22Rv1 (cell line): ENCODE measurements around the gene PACRG.

Experiments used
- H3K27ac ChIP-seq: fragments of 450-650 bp; 2 replicates; pipeline ENCODE4 v1.5.1; 2017
- ZFX ChIP-seq: fragments of 450-650 bp; IDR thresholded peaks from 2 replicates; pipeline ENCODE4 v1.6.1; 2017; ENCODE audit warnings: antibody characterized with exemption, borderline replicate concordance
- TF ChIP-seq, protein P1 (sequence below): fragments of 450-650 bp; IDR thresholded peaks from 2 replicates; pipeline ENCODE4 v1.5.1; 2017; ENCODE audit warnings: mild to moderate bottlenecking

The PACRG gene

GRCh38 chr6:162770136-162770535, 42.4 kb downstream of the PACRG start:
- no peak overlapping the region for H3K27ac ChIP-seq
- TF ChIP-seq, protein P1, sequence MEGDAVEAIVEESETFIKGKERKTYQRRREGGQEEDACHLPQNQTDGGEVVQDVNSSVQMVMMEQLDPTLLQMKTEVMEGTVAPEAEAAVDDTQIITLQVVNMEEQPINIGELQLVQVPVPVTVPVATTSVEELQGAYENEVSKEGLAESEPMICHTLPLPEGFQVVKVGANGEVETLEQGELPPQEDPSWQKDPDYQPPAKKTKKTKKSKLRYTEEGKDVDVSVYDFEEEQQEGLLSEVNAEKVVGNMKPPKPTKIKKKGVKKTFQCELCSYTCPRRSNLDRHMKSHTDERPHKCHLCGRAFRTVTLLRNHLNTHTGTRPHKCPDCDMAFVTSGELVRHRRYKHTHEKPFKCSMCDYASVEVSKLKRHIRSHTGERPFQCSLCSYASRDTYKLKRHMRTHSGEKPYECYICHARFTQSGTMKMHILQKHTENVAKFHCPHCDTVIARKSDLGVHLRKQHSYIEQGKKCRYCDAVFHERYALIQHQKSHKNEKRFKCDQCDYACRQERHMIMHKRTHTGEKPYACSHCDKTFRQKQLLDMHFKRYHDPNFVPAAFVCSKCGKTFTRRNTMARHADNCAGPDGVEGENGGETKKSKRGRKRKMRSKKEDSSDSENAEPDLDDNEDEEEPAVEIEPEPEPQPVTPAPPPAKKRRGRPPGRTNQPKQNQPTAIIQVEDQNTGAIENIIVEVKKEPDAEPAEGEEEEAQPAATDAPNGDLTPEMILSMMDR, result no peak
- TF ChIP-seq ZFX, result no peak

DNA sequence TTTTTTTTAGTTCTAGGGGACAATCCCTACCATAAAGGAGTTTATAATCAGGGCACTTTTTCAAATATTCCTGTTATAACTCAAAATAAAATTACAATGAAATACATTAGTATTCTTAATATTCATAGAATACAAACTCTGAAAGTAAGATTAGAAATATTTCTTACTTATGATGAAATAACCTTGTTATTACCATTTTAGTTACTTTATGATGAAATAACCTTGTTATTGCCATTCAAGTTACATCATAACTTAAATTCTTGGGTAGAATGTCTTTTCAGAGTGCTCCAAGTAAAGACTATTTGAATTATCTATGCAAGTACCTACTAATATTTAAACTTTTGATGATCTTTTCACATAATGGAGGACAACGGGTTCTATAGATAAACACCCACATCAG, 43.2 kb downstream of the PACRG start:
- H3K27ac ChIP-seq, result no peak overlapping the region
- TF ChIP-seq, protein P1, result no peak
- no peak for TF ChIP-seq ZFX

GRCh38 chr6:162772466-162772865, 44.7 kb downstream of the PACRG start:
- TF ChIP-seq, protein P1, result no peak
- TF ChIP-seq ZFX, result no peak
- H3K27ac ChIP-seq, result no peak overlapping the region

DNA sequence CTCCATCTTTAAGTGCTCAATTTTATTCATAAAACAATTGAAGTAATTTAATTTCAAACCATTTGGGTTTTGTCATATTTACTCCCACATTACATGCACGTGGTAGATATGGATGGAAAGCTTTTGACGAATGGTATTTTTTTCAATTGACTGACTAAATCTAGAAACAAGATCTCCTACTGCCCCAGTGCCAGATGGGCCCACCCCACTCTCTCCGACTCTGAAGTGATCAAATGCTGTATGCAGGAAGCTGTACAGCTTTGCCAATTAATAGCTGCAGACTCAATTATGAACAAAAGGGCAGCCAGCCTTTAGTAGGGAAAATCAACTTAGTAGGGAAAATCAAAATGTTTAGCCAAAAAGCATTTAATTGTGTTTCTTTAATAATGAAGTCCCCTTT, 46.2 kb downstream of the PACRG start:
- TF ChIP-seq, protein P1, result no peak
- TF ChIP-seq ZFX, result no peak
- H3K27ac ChIP-seq, result no peak overlapping the region

- H3K27ac ChIP-seq, result no peak overlapping the region
- TF ChIP-seq ZFX, result no peak
- TF ChIP-seq, protein P1, result no peak
Observed at GRCh38 chr6:162777091-162777490, 49.3 kb downstream of the PACRG start.

- no peak overlapping the region for H3K27ac ChIP-seq
- TF ChIP-seq ZFX, result no peak
- TF ChIP-seq, protein P1, result no peak
Observed at GRCh38 chr6:162778603-162779002, 50.8 kb downstream of the PACRG start.

DNA sequence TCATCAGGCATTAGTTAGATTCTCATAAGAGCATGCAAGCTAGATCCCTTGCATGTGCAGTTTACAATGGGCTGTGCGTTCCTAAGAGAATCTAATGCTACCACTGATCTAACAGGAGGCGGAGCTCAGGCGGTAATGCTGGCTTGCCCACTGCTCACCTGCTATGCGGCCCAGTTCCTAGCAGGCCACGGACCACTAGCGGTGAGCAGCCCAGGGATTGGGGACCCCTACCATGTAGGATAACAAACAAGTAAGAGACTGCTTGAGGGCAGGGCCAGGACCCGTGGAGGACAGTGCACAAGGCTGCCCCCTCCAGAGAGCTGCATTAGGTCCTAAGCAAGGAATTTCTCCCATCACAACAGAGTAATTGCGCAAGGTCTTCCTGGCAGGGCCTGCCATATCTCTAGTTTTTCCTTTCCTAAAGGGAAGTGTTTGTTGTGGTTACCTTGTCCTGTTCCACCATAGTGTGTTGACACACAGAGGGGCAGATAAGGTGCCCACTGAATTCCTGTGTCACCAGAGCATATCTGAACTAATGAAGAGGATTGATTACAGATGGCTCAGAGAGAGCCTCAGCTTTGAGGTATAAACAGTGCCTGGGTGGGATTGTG, 58.0 kb downstream of the PACRG start:
- no peak for TF ChIP-seq ZFX
- TF ChIP-seq, protein P1, result no peak
- H3K27ac ChIP-seq, result no peak overlapping the region
